Measurements from ENCODE around the gene SNX11.

Gene SNX11

DNA sequence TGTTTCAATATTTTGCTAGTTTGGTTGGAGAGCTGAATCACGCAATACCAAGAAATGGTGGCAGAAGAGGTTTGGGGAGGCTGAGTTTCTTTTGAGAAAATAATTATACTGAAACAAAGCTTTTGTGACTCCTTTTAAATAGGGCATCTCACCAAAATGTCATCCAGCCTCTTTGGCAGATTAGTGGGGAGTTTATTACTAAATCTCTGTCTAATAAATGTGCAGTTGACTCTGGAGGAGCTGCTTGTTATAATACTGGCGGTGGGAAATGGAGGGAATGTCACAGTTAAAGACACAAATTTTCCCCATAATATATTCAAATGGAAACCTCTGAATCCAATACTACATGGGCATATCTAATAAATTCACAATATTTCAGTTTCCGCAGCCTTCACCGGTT lies 44.7 kb downstream of the SNX11 start:
- DNase-seq (ENCODE audit: low read depth), result no peak
- H3K4me3 ChIP-seq (ENCODE audit: low read depth, low read length), result no peak overlapping the region
- TF ChIP-seq, protein P1, sequence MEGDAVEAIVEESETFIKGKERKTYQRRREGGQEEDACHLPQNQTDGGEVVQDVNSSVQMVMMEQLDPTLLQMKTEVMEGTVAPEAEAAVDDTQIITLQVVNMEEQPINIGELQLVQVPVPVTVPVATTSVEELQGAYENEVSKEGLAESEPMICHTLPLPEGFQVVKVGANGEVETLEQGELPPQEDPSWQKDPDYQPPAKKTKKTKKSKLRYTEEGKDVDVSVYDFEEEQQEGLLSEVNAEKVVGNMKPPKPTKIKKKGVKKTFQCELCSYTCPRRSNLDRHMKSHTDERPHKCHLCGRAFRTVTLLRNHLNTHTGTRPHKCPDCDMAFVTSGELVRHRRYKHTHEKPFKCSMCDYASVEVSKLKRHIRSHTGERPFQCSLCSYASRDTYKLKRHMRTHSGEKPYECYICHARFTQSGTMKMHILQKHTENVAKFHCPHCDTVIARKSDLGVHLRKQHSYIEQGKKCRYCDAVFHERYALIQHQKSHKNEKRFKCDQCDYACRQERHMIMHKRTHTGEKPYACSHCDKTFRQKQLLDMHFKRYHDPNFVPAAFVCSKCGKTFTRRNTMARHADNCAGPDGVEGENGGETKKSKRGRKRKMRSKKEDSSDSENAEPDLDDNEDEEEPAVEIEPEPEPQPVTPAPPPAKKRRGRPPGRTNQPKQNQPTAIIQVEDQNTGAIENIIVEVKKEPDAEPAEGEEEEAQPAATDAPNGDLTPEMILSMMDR (IDR thresholded peaks at IDR 0.05; ENCODE audit: low read depth, low read length, missing control alignments), result no peak

DNA sequence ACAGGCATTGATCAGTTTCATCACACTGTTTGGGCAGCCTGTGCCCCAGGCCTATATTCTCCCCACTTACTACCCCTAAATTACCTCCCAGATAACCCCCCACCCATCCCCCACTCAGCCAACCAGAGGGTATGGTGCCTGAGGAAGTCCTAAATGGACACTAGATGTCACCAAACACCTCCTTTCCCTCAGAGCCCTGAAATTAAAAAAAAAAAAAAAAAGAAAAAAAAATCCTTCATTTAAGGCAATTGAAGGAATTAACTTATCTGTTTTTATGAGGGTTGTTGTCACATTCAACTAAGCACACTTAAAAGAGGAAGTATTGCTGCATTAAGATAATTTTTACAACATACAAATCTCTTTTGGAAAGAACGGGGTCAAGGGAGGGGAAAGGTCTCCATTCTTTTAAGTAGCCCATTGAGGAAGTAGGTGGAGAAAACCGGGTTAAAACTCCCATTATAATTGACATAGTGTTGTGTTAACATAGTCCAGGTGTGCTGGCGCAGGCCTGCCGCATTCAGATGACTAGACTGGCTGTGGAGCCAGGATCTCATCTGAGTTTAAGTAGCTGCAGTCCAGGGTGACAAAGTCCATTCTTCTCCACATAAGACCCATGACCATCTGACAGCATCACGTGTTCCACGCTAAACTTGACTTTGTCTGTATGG lies 46.3 kb downstream of the SNX11 start:
- DNase-seq (ENCODE audit: low read depth), result no peak
- no peak overlapping the region for H3K4me3 ChIP-seq (ENCODE audit: low read depth, low read length)
- TF ChIP-seq, protein P1 (IDR thresholded peaks at IDR 0.05; ENCODE audit: low read depth, low read length, missing control alignments), result peak; percentile 34

DNA sequence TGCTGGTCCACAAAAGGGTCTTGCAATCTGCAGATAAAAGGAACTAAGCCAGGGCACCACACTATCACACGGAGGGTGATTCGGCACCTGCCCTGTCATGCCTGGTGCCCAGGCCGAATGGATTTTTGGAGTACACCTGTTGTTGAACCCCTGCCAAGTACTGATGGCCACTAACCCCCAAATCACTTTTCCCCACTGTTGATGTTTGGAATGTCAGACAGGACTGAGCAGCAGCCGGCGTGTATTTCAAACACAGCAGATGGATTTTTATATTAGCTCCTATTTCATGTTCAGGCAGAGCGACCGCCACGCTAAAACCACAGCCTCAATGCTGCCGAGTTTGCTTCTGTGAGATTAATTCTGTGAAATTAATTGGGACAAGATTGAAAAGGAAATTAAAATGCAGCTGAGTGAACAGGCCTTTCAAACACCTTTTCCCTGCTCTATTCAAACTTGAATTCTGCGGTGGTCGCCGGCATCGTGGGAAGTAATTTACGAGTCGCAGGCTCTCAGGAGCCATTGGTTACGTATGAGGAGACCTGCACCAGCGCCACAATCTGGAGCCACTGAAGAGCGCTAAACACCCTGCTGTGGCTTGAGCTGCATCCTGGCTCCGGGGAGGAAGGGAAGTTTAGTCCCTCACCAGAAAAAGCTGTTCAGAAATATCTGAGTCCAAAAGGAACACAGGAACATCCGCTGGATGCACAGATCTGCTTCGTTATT lies 48.5 kb downstream of the SNX11 start:
- TF ChIP-seq, protein P1 (IDR thresholded peaks at IDR 0.05; ENCODE audit: low read depth, low read length, missing control alignments), result no peak
- no peak for DNase-seq (ENCODE audit: low read depth)

DNA sequence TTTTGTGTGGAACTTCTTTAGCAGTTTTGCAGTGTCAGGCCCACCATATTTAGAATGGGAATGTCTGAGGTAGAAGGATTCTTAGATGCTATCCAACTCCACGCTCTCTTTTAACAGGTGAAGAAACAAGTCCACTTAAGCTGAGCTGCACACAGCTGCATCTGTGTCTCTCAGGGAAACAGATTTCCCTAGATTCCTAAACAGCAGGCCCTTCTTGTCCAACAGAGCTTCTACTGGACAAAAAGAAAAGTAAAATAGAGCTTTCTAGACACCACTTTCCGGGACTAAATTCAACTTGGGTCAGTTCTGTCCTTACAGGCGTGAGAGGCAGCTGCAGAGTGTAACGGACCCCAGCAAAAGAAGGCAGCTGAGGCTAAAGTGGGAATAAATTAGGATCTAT lies 51.7 kb downstream of the SNX11 start:
- TF ChIP-seq, protein P1 (IDR thresholded peaks at IDR 0.05; ENCODE audit: low read depth, low read length, missing control alignments), result no peak
- no peak overlapping the region for H3K4me3 ChIP-seq (ENCODE audit: low read depth, low read length)
- no peak for DNase-seq (ENCODE audit: low read depth)

More for the DNA sequence above, 48.5 kb downstream of the SNX11 start:
- H3K4me3 ChIP-seq (ENCODE audit: low read depth, low read length), result no peak overlapping the region

DNA sequence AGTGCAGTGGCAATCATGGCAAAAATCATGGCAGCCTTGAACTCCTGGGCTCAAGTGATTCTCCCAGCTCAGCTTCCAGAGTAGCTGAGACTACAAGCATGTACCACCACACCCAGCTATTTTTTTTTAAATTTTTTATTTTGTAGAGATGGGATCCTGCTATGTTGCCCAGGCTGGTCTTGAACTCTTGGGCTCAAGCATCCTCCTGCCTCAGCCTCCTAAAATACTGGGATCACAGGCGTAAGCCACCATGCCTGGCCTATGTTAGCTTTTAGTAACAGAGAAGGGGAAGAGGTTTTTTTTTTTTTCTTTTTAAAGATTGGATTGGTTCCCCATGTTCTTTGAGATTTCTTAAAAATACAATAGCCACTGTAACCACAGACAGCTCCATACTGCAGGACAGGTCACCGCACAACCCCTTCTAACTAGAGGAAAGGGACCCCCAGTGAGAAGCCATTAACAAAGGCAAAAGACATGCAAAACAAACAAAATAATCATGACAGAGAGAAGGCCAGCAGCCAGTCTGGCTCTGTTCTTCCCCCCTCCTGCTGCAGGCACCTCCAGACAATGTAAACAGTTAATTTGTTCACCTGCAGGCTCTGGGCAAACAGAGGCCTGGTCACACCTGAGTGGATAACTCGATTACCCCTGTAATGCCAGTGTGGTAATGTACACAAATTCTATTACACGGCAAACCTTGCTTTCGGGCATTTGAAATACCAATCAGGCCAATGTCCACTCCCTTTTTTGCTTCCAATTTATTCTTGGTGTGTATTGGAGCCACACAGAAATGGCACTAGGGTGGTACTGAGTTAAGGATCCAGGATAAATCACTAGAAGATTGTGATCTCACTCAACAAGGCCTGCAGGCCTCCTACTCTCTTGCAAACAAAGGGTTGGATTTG lies 52.9 kb downstream of the SNX11 start:
- TF ChIP-seq, protein P1 (IDR thresholded peaks at IDR 0.05; ENCODE audit: low read depth, low read length, missing control alignments), result no peak
- H3K4me3 ChIP-seq (ENCODE audit: low read depth, low read length), result no peak overlapping the region
- no peak for DNase-seq (ENCODE audit: low read depth)

DNA sequence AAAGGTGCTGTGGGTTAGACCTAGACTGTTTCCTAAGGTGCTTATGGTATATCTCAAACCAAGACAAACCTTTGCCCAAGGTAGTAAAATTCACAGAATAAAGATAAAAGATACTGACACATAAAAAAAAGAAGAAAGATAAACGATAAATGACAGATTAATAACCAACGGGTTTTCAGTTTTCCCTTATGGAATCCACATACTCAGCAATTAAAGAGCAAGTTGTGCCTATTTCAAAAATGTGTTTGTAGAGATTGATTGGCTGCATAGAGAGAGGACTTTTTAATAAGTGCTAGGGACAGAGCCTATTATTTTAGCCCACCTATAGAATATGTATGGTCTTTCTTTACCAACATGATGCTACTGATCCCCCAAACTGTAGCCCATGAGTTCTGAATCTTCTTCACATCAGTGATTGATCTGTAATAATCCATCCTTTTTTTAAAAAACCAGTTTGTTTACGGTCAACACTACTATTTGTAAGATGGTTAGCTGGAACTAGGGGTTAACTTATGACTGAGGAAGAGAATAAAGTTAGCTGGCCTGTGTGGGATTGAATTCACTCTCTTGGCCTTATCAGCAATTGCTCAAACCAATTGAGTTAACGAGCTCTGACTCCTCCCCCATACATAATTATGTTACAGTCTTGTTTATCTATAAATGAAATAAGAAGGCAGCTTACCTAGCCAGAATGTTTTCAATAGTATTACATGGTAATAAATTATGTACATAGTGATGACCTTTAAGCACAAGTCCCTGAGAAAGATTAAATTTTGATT lies 53.8 kb downstream of the SNX11 start:
- TF ChIP-seq, protein P1 (IDR thresholded peaks at IDR 0.05; ENCODE audit: low read depth, low read length, missing control alignments), result no peak
- DNase-seq (ENCODE audit: low read depth), result no peak
- no peak overlapping the region for H3K4me3 ChIP-seq (ENCODE audit: low read depth, low read length)
